ENCODE measurements around the gene COQ8A. TPM values are rescaled to one million over a fixed set of nuclear protein-coding genes. Genes with fewer than 3 reads are reported as not detected.
"Not testable (repeated sequence)": the region's sequence is repeated elsewhere in the genome, so short reads cannot be mapped to it uniquely, and the experiment has no call there.

The COQ8A gene
- total RNA-seq, 1 donor from 2014 or later, result 8.2 TPM

DNA sequence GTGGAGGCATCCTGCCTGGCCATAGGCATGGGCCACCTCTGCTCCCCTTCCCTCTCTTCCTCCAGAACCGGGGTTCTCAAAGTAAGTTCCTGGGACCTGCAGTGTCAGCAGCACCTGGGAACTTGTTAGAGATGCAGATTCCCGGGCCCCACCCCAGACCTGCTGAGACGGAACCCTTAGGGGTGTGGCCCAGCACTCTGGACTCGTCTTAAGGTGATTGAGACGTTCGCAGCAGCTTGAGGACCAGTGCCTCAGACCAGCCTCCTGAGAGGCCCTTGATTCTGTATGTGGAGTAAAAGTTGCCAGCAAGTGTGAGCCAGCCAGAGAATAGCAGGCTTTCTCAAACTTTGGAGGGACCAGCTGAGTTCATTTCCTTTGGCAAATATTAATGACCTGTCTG, 14.2 kb downstream of the COQ8A start:
- TF ChIP-seq, protein P1, sequence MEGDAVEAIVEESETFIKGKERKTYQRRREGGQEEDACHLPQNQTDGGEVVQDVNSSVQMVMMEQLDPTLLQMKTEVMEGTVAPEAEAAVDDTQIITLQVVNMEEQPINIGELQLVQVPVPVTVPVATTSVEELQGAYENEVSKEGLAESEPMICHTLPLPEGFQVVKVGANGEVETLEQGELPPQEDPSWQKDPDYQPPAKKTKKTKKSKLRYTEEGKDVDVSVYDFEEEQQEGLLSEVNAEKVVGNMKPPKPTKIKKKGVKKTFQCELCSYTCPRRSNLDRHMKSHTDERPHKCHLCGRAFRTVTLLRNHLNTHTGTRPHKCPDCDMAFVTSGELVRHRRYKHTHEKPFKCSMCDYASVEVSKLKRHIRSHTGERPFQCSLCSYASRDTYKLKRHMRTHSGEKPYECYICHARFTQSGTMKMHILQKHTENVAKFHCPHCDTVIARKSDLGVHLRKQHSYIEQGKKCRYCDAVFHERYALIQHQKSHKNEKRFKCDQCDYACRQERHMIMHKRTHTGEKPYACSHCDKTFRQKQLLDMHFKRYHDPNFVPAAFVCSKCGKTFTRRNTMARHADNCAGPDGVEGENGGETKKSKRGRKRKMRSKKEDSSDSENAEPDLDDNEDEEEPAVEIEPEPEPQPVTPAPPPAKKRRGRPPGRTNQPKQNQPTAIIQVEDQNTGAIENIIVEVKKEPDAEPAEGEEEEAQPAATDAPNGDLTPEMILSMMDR (conservative IDR thresholded peaks at IDR 0.05), result no peak
- peaks cover 6% of the 10 kb centered on the region for H3K36me3 Mint-ChIP-seq (ENCODE audit: low read depth)
- DNase-seq (ENCODE audit: low read depth, low spot score), result no peak
- peaks cover 3% of the 10 kb centered on the region for H3K4me1 Mint-ChIP-seq
- no peak overlapping the region for H3K27ac Mint-ChIP-seq (ENCODE audit: unreplicated experiment)
- H3K9me3 Mint-ChIP-seq, result peaks cover 3% of the 10 kb centered on the region
- H3K27me3 Mint-ChIP-seq (ENCODE audit: low read depth), result no peaks in the 10 kb centered on the region
- no peak overlapping the region for H3K4me3 Mint-ChIP-seq

DNA sequence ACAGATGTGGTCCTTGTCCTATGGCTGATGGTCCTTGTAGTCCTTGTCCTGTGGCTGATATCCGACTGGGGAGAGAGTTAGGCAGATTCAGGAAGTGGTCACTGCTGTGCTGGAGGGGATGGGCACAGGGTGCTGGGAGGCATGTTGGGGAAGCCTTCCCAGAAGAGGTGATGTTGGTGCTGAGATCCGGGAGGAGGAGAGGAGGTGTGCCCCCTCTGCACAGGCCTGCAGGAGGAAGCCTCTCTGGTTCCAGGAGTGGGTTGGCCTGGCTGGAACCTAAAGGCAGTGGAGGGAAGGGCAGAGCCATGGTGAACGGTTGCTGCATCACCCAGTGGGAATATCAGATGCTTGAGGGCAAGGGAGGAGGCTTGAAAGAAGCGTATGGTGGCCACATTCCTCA, 14.7 kb downstream of the COQ8A start:
- TF ChIP-seq, protein P1 (conservative IDR thresholded peaks at IDR 0.05), result no peak
- H3K4me1 Mint-ChIP-seq, result peaks cover 3% of the 10 kb centered on the region
- H3K36me3 Mint-ChIP-seq (ENCODE audit: low read depth), result peaks cover 6% of the 10 kb centered on the region
- DNase-seq (ENCODE audit: low read depth, low spot score), result no peak
- H3K9me3 Mint-ChIP-seq, result peaks cover 3% of the 10 kb centered on the region
- no peak overlapping the region for H3K4me3 Mint-ChIP-seq
- H3K27me3 Mint-ChIP-seq (ENCODE audit: low read depth), result no peaks in the 10 kb centered on the region
- H3K27ac Mint-ChIP-seq (ENCODE audit: unreplicated experiment), result peak overlapping the region; percentile 67

DNA sequence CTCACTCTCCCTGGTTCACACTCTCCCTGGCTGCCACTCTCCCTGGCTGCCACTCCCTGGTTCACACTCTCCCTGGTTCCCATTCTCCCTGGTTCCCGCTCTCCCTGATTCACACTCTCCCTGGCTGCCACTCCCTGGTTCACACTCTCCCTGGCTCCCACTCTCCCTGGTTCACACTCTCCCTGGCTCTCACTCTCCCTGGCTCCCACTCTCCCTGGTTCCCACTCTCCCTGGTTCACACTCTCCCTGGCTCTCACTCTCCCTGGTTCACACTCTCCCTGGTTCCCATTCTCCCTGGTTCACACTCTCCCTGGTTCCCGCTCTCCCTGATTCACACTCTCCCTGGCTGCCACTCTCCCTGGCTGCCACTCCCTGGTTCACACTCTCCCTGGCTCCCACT, 15.8 kb downstream of the COQ8A start:
- H3K4me3 Mint-ChIP-seq; H3K9me3 Mint-ChIP-seq; H3K27me3 Mint-ChIP-seq (ENCODE audit: low read depth); H3K4me1 Mint-ChIP-seq; H3K27ac Mint-ChIP-seq (ENCODE audit: unreplicated experiment); H3K36me3 Mint-ChIP-seq (ENCODE audit: low read depth); DNase-seq (ENCODE audit: low read depth, low spot score): not testable (repeated sequence)

GRCh38 chr1:226956942-226957713, 17.0 kb downstream of the COQ8A start:
- Mint-ChIP-seq H3K9me3 (peaks cover 3% of the 10 kb centered on the region), H3K27me3 (ENCODE audit: low read depth) (no peaks in the 10 kb centered on the region), H3K4me1 (peaks cover 3% of the 10 kb centered on the region), H3K36me3 (ENCODE audit: low read depth) (peaks cover 6% of the 10 kb centered on the region), H3K4me3 (no peak overlapping the region), H3K27ac (ENCODE audit: unreplicated experiment) (no peak overlapping the region)
- no peak for DNase-seq (ENCODE audit: low read depth, low spot score)
- TF ChIP-seq, protein P1 (conservative IDR thresholded peaks at IDR 0.05), result no peak

- Mint-ChIP-seq H3K9me3 (peaks cover 3% of the 10 kb centered on the region), H3K36me3 (ENCODE audit: low read depth) (peaks cover 6% of the 10 kb centered on the region), H3K4me3 (no peak overlapping the region), H3K4me1 (peaks cover 3% of the 10 kb centered on the region), H3K27ac (ENCODE audit: unreplicated experiment) (no peak overlapping the region), H3K27me3 (ENCODE audit: low read depth) (no peaks in the 10 kb centered on the region)
- DNase-seq (ENCODE audit: low read depth, low spot score), result no peak
- TF ChIP-seq, protein P1 (conservative IDR thresholded peaks at IDR 0.05), result no peak
Observed at GRCh38 chr1:226957714-226958113, 17.6 kb downstream of the COQ8A start.

GRCh38 chr1:226958300-226958699, 18.2 kb downstream of the COQ8A start:
- TF ChIP-seq, protein P1 (conservative IDR thresholded peaks at IDR 0.05), result no peak
- DNase-seq (ENCODE audit: low read depth, low spot score), result no peak
- Mint-ChIP-seq H3K27me3 (ENCODE audit: low read depth) (no peaks in the 10 kb centered on the region), H3K4me3 (no peak overlapping the region), H3K27ac (ENCODE audit: unreplicated experiment) (no peak overlapping the region), H3K36me3 (ENCODE audit: low read depth) (peaks cover 6% of the 10 kb centered on the region), H3K4me1 (peaks cover 3% of the 10 kb centered on the region), H3K9me3 (peaks cover 3% of the 10 kb centered on the region)

Data from neural crest cell (in vitro differentiated cells).